ENCODE data around the gene RNF144A. TPM values are rescaled to one million over a fixed set of nuclear protein-coding genes. Genes with fewer than 3 reads are reported as not detected.
"Not testable (repeated sequence)": the region's sequence is repeated elsewhere in the genome, so short reads cannot be mapped to it uniquely, and the experiment has no call there.

Gene RNF144A
- polyA plus RNA-seq, 1 experiment = 0.12 TPM

DNA sequence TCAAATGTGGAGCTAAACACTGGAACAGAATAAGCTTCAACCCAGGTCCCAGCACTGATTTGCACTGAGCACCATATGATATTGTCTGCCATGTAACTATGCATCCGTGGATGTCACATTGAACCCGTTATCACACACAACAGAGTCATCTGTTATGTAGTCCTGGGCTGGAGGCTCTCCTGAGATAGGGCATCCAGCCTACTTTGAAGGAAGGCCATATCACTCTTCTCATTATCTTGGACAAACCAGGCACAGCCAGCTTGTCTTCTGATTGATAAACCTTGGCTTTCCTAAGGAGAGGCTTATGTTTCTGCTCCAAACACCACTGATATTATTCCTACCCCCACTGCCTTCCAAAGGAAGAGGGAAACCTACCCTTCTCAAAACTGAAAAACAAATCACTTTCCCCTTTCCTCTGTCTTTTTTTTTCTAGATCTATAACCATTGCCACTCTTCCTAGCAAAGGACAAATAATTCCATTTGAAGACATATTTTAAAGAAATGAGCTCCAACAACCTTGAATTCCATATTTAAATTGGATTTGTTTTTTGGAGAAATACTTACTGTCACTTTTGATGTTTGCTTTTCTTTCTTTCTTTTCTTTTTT, 23.2 kb upstream of the RNF144A start:
- no peaks in the 10 kb centered on the region for H3K36me3 ChIP-seq (ENCODE audit: control insufficient read depth, insufficient read depth, low read length)
- ChIA-PET POLR2A (no interaction called here), CTCF (interaction anchor here (1.6 kb wide), 1 partner anchor 150 kb away, joined by 4 read pairs; no protein-coding TSS in a partner anchor)
- DNase-seq (ENCODE audit: low read depth) = no peak
- H3K4me3 ChIP-seq (ENCODE audit: low read depth, low read length) = no peak overlapping the region
- TF ChIP-seq CTCF (IDR thresholded peaks at IDR 0.05; ENCODE audit: insufficient read depth, low read depth, low read length) = no peak
- no peaks in the 10 kb centered on the region for H3K27me3 ChIP-seq (ENCODE audit: control insufficient read depth, insufficient read depth, low read length)

DNA sequence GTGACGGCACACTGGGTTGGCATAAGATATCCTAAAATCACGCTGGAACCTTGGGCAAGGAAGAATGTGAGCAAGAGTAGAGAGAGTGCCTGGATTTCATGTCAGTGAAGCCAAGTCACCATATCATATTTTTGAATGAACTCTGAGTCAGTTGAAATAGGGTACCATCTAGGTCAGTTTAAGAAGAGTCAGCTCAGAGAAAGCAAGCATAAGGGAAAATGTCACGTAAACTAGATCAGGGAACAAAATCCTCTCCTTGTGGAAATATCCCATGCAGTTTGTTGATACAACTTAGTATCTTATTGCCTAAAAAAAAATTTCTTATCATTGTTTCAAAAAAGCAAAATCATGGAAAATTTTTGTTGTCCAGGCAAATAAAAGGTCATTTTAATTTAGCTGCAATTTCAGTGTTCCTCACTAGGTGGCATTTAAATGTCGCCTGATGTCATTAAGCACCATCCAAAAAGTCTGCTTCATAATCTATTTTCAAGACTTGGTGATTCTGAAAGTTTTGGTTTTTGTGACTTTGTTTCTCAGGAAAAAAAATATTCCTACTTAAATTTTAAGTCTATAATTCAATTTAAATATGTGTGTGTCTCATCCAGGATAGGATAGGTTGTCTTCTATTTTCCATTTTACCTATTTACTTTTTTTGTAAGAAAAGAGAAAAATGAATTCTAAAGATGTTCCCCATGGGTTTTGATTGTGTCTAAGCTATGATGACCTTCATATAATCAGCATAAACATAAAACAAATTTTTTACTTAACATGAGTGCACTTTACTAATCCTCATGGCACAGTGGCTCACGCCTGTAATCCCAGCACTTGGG, 20.1 kb upstream of the RNF144A start:
- no peak overlapping the region for H3K4me3 ChIP-seq (ENCODE audit: low read depth, low read length)
- ChIA-PET POLR2A (no interaction called here), CTCF (interaction anchor here (0.7 to 2.6 kb wide), 8 partner anchors 9 to 147 kb away, joined by 3 to 16 read pairs (median 4); no protein-coding TSS in a partner anchor)
- TF ChIP-seq CTCF (IDR thresholded peaks at IDR 0.05; ENCODE audit: insufficient read depth, low read depth, low read length) = peak; percentile 47
- no peak for DNase-seq (ENCODE audit: low read depth)
- H3K36me3 ChIP-seq (ENCODE audit: control insufficient read depth, insufficient read depth, low read length) = no peaks in the 10 kb centered on the region
- H3K27me3 ChIP-seq (ENCODE audit: control insufficient read depth, insufficient read depth, low read length) = no peaks in the 10 kb centered on the region

DNA sequence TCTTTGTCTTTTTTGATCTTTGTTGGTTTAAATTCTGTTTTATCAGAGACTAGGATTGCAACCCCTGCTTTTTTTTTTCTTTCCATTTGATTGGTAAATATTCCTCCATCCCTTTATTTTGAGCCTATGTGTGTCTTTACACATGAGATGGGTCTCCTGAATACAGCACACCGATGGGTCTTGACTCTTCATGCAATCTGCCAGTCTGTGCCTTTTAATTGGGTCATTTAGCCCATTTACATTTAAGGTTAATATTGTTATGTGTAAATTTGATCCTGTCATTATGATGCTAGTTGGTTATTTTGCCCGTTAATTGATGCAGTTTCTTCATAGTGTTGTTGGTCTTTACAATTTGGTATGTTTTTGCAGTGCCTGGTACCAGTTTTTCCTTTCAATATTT, 14.6 kb upstream of the RNF144A start:
- CTCF ChIA-PET = interaction anchor here (0.7 to 0.8 kb wide), 2 partner anchors 10 to 14 kb away, joined by 3 to 4 read pairs; no protein-coding TSS in a partner anchor
- POLR2A ChIA-PET; DNase-seq (ENCODE audit: low read depth); H3K4me3 ChIP-seq (ENCODE audit: low read depth, low read length); H3K27me3 ChIP-seq (ENCODE audit: control insufficient read depth, insufficient read depth, low read length); H3K36me3 ChIP-seq (ENCODE audit: control insufficient read depth, insufficient read depth, low read length): not testable (repeated sequence)

DNA sequence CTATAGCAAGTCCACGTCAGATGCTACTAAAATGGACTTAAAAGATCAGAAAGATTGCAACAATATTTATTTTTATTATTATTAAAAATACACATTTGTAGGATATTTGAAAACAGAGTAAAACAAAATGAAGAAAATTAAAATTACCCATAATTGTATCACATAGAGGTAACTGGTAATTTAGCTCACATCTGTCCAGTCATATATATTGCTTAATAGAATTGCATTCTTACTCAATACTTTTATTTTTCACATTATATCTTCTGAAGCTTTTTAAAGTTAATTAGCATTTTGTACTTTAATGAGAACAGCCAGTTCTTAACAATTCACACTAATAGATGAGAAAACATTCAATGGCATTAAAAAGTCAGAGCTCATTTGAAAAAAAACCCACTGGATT, 11.5 kb upstream of the RNF144A start:
- CTCF ChIA-PET = interaction anchor here (0.9 to 2.4 kb wide), 3 partner anchors 9 to 11 kb away, joined by 3 to 10 read pairs (median 9); partner anchors contain the start of gene RNF144A
- Histone ChIP-seq H3K36me3 (ENCODE audit: control insufficient read depth, insufficient read depth, low read length) (no peaks in the 10 kb centered on the region), H3K27me3 (ENCODE audit: control insufficient read depth, insufficient read depth, low read length) (no peaks in the 10 kb centered on the region), H3K4me3 (ENCODE audit: low read depth, low read length) (no peak overlapping the region)
- POLR2A ChIA-PET = no interaction called here
- no peak for DNase-seq (ENCODE audit: low read depth)
- TF ChIP-seq CTCF (IDR thresholded peaks at IDR 0.05; ENCODE audit: insufficient read depth, low read depth, low read length) = no peak

DNA sequence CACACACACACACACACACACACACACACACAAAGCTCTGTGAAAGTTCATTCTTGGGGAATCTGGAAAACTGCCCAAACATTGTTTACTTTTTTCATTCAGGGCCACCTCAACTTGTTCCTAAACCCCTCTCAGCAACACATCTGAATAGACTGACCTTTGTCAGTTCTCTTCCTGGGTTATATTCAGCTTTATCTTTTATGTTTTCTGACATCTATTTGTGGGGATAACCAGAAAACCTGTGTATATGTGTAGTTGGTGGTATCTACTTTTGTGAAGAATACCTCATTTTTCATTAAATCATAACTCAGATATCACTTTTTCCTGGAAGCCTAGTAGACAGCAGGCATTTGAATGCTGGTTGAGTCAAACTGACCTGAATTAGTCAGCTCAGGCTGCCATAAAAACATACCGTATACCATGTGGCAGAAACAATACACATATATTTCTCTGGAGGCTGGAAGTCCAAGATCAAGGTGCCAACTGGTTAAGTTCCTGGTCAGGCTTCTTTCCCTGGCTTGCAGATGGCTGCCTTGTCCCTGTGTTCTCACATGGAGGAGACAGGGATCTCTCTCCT, 11.0 kb upstream of the RNF144A start:
- no peak overlapping the region for H3K4me3 ChIP-seq (ENCODE audit: low read depth, low read length)
- TF ChIP-seq CTCF (IDR thresholded peaks at IDR 0.05; ENCODE audit: insufficient read depth, low read depth, low read length) = no peak
- no peak for DNase-seq (ENCODE audit: low read depth)
- ChIA-PET CTCF (interaction anchor here (0.9 to 2.4 kb wide), 3 partner anchors 8 to 11 kb away, joined by 3 to 10 read pairs (median 9); partner anchors contain the start of gene RNF144A), POLR2A (no interaction called here)
- no peaks in the 10 kb centered on the region for H3K36me3 ChIP-seq (ENCODE audit: control insufficient read depth, insufficient read depth, low read length)
- H3K27me3 ChIP-seq (ENCODE audit: control insufficient read depth, insufficient read depth, low read length) = no peaks in the 10 kb centered on the region

Measured in BJ (cell line).